K562 (cell line): ENCODE results near the gene APC. TPM values are rescaled to one million over a fixed set of nuclear protein-coding genes. Genes with fewer than 3 reads are reported as not detected.
A peak's percentile ranks its signal among the peaks of the same experiment; 100 is the strongest.

ENCODE experiments used
- AFF1 ChIP-seq, 2 experiments: fragments of 450-650 bp; IDR thresholded peaks; 2 replicates each; pipeline ENCODE4 v1.6.1; 2018; ENCODE audit warnings: mild to moderate bottlenecking in 2 of 2, low read depth in 1 of 2; ENCODE audit not compliant: partially characterized antibody in 2 of 2
- CBX5 ChIP-seq: IDR thresholded peaks from 2 replicates; pipeline ENCODE4 v1.6.1; 2014; ENCODE audit warnings: low read depth, borderline replicate concordance
- NCOA2 ChIP-seq, 2 experiments: fragments of 450-650 bp; IDR thresholded peaks; 2 replicates each; pipeline ENCODE4 v1.6.1; 2018; ENCODE audit warnings: mild to moderate bottlenecking in 2 of 2, moderate library complexity in 1 of 2; ENCODE audit not compliant: partially characterized antibody in 2 of 2
- NFIX ChIP-seq: fragments of 250-450 bp; sonication (Bioruptor Pico); IDR thresholded peaks from 2 replicates; pipeline ENCODE4 v1.4.0; 2020; ENCODE audit warnings: low read depth, mild to moderate bottlenecking, moderate library complexity
- RAD21 ChIP-seq, 2 experiments: fragments of 250-450 bp in 1 of 2; fragments of 450-650 bp in 1 of 2; sonication (Bioruptor Pico) in 1 of 2; formaldehyde crosslinking in 1 of 2; IDR thresholded peaks in 1 of 2; conservative IDR thresholded peaks in 1 of 2; 2 replicates each; pipeline versions ENCODE4 v1.4.0 to v1.8.0; 2020 to 2022; ENCODE audit warnings: mild to moderate bottlenecking in 2 of 2, moderate library complexity in 1 of 2
- SETDB1 ChIP-seq: IDR thresholded peaks from one replicate; pipeline ENCODE4 v1.6.1; 2012; ENCODE audit warnings: low read length, control low read depth, inconsistent platforms
- SMAD2 ChIP-seq: fragments of 150-350 bp; IDR thresholded peaks from 2 replicates; pipeline ENCODE4 v1.6.1; 2014; ENCODE audit warnings: low read depth, mild to moderate bottlenecking, low read length
- SMAD3 ChIP-seq: fragments of 450-650 bp; formaldehyde crosslinking; conservative IDR thresholded peaks from 2 replicates; pipeline ENCODE4 v1.4.0; 2020; ENCODE audit warnings: mild to moderate bottlenecking
- SRSF1 ChIP-seq: fragments of 200-400 bp; formaldehyde crosslinking; IDR thresholded peaks from 2 replicates; pipeline ENCODE4 v1.6.1; 2017; ENCODE audit warnings: mild to moderate bottlenecking, low read depth, low read length, moderate library complexity
- TSHZ1 ChIP-seq: fragments of 250-450 bp; sonication (Bioruptor Pico); IDR thresholded peaks from 2 replicates; pipeline ENCODE4 v1.4.0; 2020; ENCODE audit warnings: mild to moderate bottlenecking, moderate library complexity
- ZNF512 ChIP-seq: IDR thresholded peaks from 2 replicates; pipeline ENCODE4 v1.6.1; 2016; ENCODE audit warnings: missing genetic modification characterization, missing compliant biosample characterization
- ZNF695 ChIP-seq: fragments of 450-650 bp; formaldehyde crosslinking; IDR thresholded peaks from 2 replicates; pipeline ENCODE4 v1.4.0; 2020; ENCODE audit warnings: mild to moderate bottlenecking, moderate library complexity
- polyA plus RNA-seq, 8 experiments: library from polyadenylated mRNA; depleted of rRNA in 4 of 8; stranded (reverse) in 5 of 8; unstranded in 3 of 8; fragments of >200 nt; fragmentation: Nextera tagmentation in 2 of 8; fragmentation: Illumina TruSeq in 1 of 8; extraction: Ambion mirVana in 2 of 8; extraction: Trizol in 1 of 8; gene quantifications; 2 replicates each; pipeline versions ENCODE4 v1.2.1 to v1.2.3, GENCODE V29; 2011 to 2014; ENCODE audit warnings: inconsistent platforms in 1 of 8, missing spikeins in 1 of 8
- total RNA-seq, 7 experiments: library from RNA; depleted of rRNA in 6 of 7; stranded (reverse); fragments of >200 nt in 6 of 7; fragmentation: Illumina TruSeq in 2 of 7; extraction: Trizol in 2 of 7; gene quantifications; 2 replicates each; pipeline versions ENCODE4 v1.2.1 to v1.2.3, GENCODE V29; 2011 to 2021; ENCODE audit warnings: low replicate concordance in 1 of 7
- TF ChIP-seq, protein P1 (sequence below): fragments of 250-450 bp; sonication (Bioruptor Pico); IDR thresholded peaks from 2 replicates; pipeline ENCODE4 v1.4.0; 2020; ENCODE audit warnings: mild to moderate bottlenecking
- TF ChIP-seq, protein P2 (sequence below), 3 experiments: fragments of 200-800 bp in 1 of 3; sonication (Bioruptor generic) in 1 of 3; sonication (generic) in 1 of 3; formaldehyde crosslinking in 1 of 3; IDR thresholded peaks; 2 replicates each; pipeline versions ENCODE4 v1.6.1 to v1.8.0; 2016 to 2022; ENCODE audit warnings: mild to moderate bottlenecking in 2 of 3, missing compliant biosample characterization in 2 of 3, missing genetic modification characterization in 2 of 3, missing genetic modification reagents in 1 of 3

APC gene
- total and polyA plus RNA-seq, 9 of the 15 experiments (the other 6 are each of a cell fraction or from before 2014, with no cell fraction given), result 5.7 to 29.5 (median 15.4) TPM

DNA sequence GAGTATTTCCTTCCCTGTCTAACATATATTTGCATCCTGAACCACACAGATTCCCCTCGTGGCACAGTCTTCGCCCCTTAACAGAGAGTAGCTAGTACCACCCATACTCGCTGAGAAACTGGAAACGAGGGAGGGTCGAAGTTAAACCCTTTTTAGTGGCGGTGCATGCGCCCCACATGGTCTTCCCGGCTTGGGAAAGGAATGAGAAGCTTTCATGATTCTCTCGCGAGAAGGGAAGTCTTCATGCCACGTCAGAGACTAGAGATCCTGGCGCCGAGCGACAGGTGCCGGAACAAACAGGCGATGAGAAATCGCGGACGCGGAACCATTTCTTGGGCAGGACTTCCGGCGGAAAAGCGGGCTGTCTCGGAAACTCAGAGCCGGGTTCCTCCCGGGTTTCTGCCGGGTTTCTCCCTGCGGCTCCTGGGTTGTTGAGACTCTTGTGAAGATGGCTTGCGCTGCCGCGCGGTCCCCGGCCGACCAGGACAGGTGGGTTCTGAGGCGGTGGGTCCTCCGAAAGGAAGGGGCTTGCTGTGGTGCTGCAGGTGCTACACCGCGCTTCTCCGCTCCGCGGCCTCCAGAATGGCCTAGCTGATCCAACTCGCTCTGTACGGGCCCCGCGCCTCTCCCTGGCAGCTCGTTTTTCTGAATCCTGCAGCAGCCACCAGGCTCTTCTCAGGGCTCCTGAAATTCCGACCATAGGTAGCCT, 123.4 kb downstream of the APC start, which contains the start of gene SRP19 (continued):
- TF ChIP-seq, protein P1, sequence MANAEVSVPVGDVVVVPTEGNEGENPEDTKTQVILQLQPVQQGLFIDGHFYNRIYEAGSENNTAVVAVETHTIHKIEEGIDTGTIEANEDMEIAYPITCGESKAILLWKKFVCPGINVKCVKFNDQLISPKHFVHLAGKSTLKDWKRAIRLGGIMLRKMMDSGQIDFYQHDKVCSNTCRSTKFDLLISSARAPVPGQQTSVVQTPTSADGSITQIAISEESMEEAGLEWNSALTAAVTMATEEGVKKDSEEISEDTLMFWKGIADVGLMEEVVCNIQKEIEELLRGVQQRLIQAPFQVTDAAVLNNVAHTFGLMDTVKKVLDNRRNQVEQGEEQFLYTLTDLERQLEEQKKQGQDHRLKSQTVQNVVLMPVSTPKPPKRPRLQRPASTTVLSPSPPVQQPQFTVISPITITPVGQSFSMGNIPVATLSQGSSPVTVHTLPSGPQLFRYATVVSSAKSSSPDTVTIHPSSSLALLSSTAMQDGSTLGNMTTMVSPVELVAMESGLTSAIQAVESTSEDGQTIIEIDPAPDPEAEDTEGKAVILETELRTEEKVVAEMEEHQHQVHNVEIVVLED (CRISPR knock-in tag), result peak; percentile 24; the same call in 1 of the 2 replicates
- no peak for TF ChIP-seq TSHZ1 (CRISPR knock-in tag)
- no peak for TF ChIP-seq SMAD2
- TF ChIP-seq ZNF695 (CRISPR knock-in tag), result no peak
- no peak for TF ChIP-seq SRSF1
- no peak for TF ChIP-seq NFIX (CRISPR knock-in tag)
- no peak for TF ChIP-seq AFF1 (IDR thresholded peaks at IDR 0.05; ENCODE audit: low read depth in 1 of 2, partially characterized antibody in 2 of 2)
- no peak for TF ChIP-seq SMAD3 (CRISPR knock-in tag)
- no peak for TF ChIP-seq NCOA2 (IDR thresholded peaks at IDR 0.05; ENCODE audit: partially characterized antibody in 2 of 2)
- TF ChIP-seq, protein P2, sequence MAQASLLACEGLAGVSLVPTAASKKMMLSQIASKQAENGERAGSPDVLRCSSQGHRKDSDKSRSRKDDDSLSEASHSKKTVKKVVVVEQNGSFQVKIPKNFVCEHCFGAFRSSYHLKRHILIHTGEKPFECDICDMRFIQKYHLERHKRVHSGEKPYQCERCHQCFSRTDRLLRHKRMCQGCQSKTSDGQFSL (CRISPR knock-in tag; IDR thresholded peaks at IDR 0.05), result peak; percentile 64; the same call in 1 of the 2 replicates
- TF ChIP-seq, protein P2 (tag; IDR thresholded peaks at IDR 0.05), result no peak
- TF ChIP-seq SETDB1, result no peak
- no peak for TF ChIP-seq ZNF512 (tag)
- TF ChIP-seq CBX5, result no peak
- peak in 1 of 2 experiments; percentile 1; a peak in 1 of 4 replicates for TF ChIP-seq RAD21 (CRISPR knock-in tag; conservative IDR thresholded peaks at IDR 0.05 in 1 of 2, IDR thresholded peaks at IDR 0.05 in 1 of 2)
